ENCODE measurements around the gene STRA8.
"Not testable (repeated sequence)": the region's sequence is repeated elsewhere in the genome, so short reads cannot be mapped to it uniquely, and the experiment has no call there.

The STRA8 gene

GRCh38 chr7:135206941-135207391, 26.7 kb upstream of the STRA8 start:
- peak; percentile 28 for DNase-seq

- DNase-seq, result no peak
Measured at GRCh38 chr7:135207406-135208101, 26.1 kb upstream of the STRA8 start.

- DNase-seq, result peak; percentile 74
Measured at GRCh38 chr7:135208102-135208793, 25.4 kb upstream of the STRA8 start.

GRCh38 chr7:135209225-135209834, 24.3 kb upstream of the STRA8 start:
- no peak for DNase-seq

DNA sequence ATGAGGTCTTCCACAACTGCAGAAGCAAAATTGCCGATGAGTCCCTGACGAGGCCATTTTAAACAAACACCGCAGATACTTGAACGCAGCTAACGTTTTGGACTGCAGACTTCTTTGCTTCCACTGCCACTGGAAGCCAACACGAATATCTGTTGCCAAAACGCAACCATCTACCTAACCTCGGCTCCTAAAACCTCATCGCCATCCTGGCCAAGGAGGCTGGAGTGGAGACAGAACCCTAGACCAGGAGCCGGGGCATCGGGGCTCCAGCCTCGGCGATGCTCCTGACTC, 22.8 kb upstream of the STRA8 start:
- no peak for DNase-seq

GRCh38 chr7:135211179-135211945, 22.3 kb upstream of the STRA8 start, which contains the start of gene WDR91:
Gene WDR91, minus strand, starts transcription at chr7:135211526. Its CDS starts 24 bp downstream, at chr7:135211502.
- DNase-seq, result peak; percentile 95

DNA sequence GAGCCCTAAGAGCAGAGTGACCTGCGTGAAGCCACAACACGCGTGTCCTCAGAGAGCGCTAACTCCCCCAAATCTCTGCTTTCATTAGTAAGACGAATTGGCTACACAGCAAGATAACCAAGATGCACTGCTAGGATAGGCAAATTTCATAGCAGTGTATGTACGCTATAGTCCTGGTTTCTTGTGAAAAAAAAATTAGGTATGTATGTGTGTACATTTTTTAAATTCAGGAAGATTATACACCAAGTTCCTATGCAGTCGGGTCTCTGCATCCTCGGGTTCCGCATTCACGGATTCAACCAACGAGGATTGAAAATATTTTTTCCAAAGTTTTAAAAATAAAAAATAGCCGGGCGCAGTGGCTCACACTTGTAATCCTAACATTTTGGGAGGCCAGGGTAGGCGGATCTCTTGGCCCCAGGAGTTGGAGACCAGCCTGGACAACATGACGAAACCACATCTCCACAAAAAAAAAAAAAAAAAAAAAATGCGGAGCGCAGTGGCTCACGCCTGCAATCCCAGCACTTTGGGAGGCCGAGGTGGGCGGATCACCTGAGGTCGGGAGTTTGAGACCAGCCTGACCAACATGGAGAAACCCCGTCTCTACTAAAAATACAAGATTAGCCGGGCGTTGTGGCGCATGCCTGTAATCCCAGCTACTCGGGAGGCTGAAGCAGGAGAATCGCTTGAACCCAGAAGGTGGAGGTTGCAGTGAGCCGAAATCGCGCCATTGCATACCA, 21.5 kb upstream of the STRA8 start:
- not testable (repeated sequence) for DNase-seq

DNA sequence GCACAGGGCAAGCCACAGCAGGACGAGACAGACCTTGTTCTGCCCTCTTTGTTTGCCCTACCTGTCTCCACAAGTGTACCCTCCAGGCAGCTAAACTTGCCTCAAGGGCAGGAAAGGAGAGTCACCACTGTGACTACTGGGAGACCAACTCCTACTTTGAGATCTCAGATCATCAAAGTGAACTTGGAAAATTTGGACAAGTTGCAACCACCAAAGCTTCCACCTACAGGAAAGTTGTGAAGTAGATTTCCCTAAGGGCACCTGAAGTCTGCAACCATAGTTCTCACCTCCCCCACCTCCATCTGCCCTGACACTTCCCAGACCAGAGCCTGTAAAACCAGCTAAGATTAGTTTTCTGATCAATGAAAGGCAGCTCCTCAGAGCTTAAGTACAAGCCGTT, 19.8 kb upstream of the STRA8 start:
- DNase-seq, result no peak

DNA sequence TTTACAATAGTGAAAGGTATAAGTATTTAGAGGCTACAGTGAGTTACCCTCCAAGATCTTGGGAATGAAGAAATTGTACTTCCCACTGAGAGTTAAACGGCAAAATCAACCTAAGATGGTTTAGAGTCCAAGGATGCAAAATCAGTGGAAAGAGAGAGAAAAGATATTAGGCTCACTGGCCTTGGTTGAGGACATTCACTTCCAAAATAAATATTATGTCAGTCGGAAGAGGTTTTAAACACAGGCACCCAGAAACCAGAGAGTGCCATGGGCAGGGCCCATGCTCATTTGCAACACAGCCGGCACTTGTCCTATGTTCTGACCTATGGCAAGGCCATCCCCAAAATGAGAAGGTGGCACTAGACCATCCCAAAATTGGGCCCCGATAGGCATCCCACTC, 18.5 kb upstream of the STRA8 start:
- no peak for DNase-seq

- DNase-seq, result no peak
Measured at GRCh38 chr7:135215698-135216097, 17.9 kb upstream of the STRA8 start.

- DNase-seq, result no peak
Measured at GRCh38 chr7:135217645-135218509, 15.8 kb upstream of the STRA8 start.

DNA sequence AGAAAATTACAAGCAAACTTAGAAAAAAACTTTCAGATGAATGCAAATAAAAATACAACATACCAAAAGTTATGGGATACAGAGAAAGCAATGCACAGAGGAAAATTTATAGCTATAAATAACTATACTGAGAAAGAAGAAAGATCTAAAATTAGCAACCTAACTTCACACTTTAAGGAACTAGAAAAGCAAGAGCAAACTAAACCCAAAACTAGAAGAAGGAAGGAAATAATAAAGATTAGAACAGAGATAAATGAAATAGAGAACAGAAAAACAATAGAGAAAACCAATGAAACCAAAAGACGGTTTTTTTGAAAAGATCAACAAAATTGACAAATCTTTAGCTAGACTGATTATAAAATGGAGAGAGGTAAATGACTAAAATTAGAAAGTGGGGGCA, 9.6 kb upstream of the STRA8 start:
- DNase-seq, result peak; percentile 27

- DNase-seq, result no peak
Measured at GRCh38 chr7:135231686-135232085, 2.0 kb upstream of the STRA8 start.

DNA sequence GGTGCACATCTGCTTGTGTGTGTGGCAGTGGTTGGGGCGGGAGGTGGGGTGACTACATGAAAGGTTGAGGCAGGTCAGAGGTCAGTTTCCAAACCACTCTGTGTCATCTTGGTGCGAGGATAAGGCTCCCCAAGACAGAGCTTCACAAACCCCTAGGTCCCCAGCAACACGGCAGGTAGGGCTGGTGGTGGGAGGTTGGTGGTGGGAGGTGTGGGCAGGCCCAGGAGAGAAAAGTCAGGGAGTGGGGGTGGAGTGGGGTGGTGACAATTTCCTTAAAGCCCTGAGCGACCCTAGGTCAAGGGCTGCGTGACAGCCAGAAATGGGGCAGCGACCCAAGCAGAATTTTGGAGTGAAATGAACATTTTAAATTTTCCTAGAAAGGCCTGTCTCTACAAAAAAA, 1.6 kb upstream of the STRA8 start:
- no peak for DNase-seq

- DNase-seq, result peak; percentile 31
Measured at GRCh38 chr7:135232720-135233119, 918 bp upstream of the STRA8 start.

- DNase-seq, result not testable (repeated sequence)
Measured at GRCh38 chr7:135234095-135234494, 457 bp downstream of the STRA8 start.

GRCh38 chr7:135234727-135235126, 1.1 kb downstream of the STRA8 start:
- no peak for DNase-seq

- no peak for DNase-seq
Measured at GRCh38 chr7:135235841-135236240, 2.2 kb downstream of the STRA8 start.

- DNase-seq, result no peak
Measured at GRCh38 chr7:135236727-135237126, 3.1 kb downstream of the STRA8 start.

GRCh38 chr7:135238112-135238744, 4.6 kb downstream of the STRA8 start:
- DNase-seq, result peak; percentile 15

GRCh38 chr7:135239263-135239662, 5.6 kb downstream of the STRA8 start:
- DNase-seq, result no peak

All from hematopoietic multipotent progenitor cell treated with erythropoietin and hydrocortisone succinate and interleukin-3 and kit ligand, for 6 days (in vitro differentiated cells).